Mesenteric fat pad (tissue), 1 donor: ENCODE measurements around the gene NR2F1-AS1. TPM values are rescaled to one million over a fixed set of nuclear protein-coding genes. Genes with fewer than 3 reads are reported as not detected.
"Not testable (repeated sequence)": the region's sequence is repeated elsewhere in the genome, so short reads cannot be mapped to it uniquely, and the experiment has no call there.

Experiments used
- DNase-seq: peaks from one replicate; pipeline ENCODE4 v3.0.0-alpha.2; 2020; ENCODE audit warnings: low spot score
- total RNA-seq: library from RNA; stranded (reverse); fragmentation: NEBNext Ultra II Directional; extraction: Animal tissue kit (Norgen Biotek cat#: 25700); gene quantifications from one replicate; pipeline ENCODE4 v1.2.1, GENCODE V29; 2021
- donor health status: DM: yes; HTN: yes; CAD: no.

Gene NR2F1-AS1
- total RNA-seq, 1 donor from 2014 or later: 23.2 TPM

- no peak for DNase-seq
These were observed 186.0 kb downstream of the NR2F1-AS1 start for GRCh38 chr5:93395010-93395409.

DNA sequence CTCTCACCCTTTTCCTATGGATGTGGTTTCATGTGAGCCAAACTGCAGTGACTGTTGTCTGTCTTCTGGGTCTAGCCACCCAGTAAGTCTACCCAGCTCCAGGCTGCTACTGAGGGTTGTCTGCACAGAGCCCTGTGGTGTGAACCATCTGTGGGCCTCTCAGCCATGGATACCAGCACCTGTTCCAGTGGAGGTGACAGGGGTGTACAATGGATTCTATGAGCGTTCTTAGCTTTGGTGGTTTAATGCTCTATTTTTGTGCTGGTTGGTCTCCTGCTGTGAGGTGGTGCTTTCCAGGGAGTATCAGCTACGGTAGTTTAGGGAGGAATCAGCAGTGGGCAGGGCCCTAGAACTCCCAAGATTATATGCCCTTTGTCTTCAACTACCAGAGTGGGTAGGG lies 186.7 kb downstream of the NR2F1-AS1 start:
- DNase-seq: no peak

DNA sequence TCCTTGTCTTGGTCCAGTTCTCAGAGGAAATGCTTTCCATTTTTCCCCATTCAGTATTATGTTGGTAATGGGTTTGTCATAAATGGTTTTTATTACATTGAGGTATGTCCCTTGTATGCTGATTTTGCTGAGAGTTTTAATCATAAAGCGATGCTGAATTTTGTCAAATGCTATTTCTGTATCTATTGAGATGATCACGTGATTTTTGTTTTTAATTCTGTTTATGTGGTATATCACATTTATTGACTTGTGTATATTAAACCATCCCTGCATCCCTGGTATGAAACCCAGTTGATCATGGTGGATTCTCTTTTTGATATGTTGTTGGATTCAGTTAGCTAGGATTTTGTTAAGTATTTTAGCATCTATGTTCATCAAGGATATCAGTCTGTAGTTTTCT lies 189.8 kb downstream of the NR2F1-AS1 start:
- DNase-seq: not testable (repeated sequence)

GRCh38 chr5:93385655-93386054 lies 195.4 kb downstream of the NR2F1-AS1 start:
- no peak for DNase-seq

GRCh38 chr5:93384995-93385394 lies 196.0 kb downstream of the NR2F1-AS1 start:
- DNase-seq: no peak

GRCh38 chr5:93384026-93384425 lies 197.0 kb downstream of the NR2F1-AS1 start:
- DNase-seq: no peak

DNA sequence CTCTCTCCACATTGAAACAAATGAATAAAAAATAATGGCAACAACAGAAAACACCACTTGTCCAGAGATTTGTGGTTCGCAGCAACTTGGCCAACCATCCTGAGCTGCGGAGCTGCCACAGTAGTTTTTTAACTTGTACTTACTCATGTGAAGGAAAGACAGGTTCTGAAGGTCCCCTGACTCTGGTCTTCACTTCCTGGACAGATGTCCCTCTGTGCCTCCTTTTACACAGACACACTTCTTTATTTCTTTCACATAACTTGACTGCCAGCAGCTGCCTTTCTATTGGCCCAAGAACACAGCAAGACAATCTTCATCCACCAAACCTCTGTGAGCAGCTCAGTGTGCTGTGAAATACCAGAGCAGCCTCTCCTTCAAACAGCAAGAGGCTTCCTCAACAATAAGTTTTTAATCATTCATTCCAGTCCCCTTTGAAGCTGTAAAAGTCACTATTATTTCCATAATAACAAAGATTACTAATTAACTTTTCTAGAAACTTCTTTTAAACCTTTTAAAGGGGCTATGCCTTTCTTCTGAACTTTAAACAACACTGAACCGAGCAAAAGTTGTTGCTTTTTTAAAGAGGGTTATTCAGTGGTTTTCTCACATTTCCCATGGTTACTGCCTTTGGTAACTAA lies 198.7 kb downstream of the NR2F1-AS1 start:
- DNase-seq: no peak

GRCh38 chr5:93381057-93381456 lies 200.0 kb downstream of the NR2F1-AS1 start:
- DNase-seq: no peak

- no peak for DNase-seq
These were observed 202.9 kb downstream of the NR2F1-AS1 start for GRCh38 chr5:93378073-93378472.

- no peak for DNase-seq
These were observed 209.1 kb downstream of the NR2F1-AS1 start for GRCh38 chr5:93371893-93372292.

DNA sequence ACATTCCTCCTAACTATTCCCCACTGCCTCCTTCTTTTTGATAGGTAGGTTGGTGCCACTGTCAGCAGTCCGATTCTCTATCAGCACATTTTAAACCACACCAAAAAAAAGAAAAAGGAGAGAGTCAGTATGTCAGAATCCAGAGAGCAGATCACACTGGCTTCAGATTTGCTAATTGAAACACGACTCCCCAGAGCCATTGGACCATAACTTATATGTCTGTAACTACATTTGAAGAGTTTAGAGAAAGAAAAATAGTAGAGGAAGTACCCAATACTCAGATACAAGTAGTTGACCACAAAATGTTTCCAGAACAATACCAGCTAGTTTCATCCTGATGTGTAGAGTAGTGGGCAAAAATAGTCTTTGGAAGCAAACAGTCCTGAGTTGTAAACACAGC lies 216.6 kb downstream of the NR2F1-AS1 start:
- DNase-seq: no peak

- DNase-seq: no peak
These were observed 220.5 kb downstream of the NR2F1-AS1 start for GRCh38 chr5:93360436-93361088.

- DNase-seq: no peak
These were observed 221.1 kb downstream of the NR2F1-AS1 start for GRCh38 chr5:93359960-93360305.

Other genes with a start within 250 kb of the NR2F1-AS1 start
- 71.5 TPM for gene NR2F1, start 2.0 kb upstream of the NR2F1-AS1 start, total RNA-seq
- 1.9 TPM for gene POU5F2, start 160.4 kb upstream of the NR2F1-AS1 start, total RNA-seq